Measurements from ENCODE around the gene RNU6-9. TPM values are rescaled to one million over a fixed set of nuclear protein-coding genes. Genes with fewer than 3 reads are reported as not detected.
"Not testable (repeated sequence)": the region's sequence is repeated elsewhere in the genome, so short reads cannot be mapped to it uniquely, and the experiment has no call there.

RNU6-9 gene
- total RNA-seq, 1 donor from 2014 or later, result not detected

GRCh38 chr19:850221-850978 is 42.9 kb upstream of the RNU6-9 start:
- Mint-ChIP-seq H3K4me1 (ENCODE audit: unreplicated experiment) (peaks cover 3% of the 10 kb centered on the region), H3K4me3 (no peak overlapping the region), H3K27me3 (peaks cover 17% of the 10 kb centered on the region), H3K9me3 (no peaks in the 10 kb centered on the region), H3K27ac (no peak overlapping the region), H3K36me3 (no peaks in the 10 kb centered on the region)
- TF ChIP-seq CTCF (conservative IDR thresholded peaks at IDR 0.05), result no peak
- DNase-seq (ENCODE audit: extremely low spot score, unreplicated experiment), result peak; percentile 70

DNA sequence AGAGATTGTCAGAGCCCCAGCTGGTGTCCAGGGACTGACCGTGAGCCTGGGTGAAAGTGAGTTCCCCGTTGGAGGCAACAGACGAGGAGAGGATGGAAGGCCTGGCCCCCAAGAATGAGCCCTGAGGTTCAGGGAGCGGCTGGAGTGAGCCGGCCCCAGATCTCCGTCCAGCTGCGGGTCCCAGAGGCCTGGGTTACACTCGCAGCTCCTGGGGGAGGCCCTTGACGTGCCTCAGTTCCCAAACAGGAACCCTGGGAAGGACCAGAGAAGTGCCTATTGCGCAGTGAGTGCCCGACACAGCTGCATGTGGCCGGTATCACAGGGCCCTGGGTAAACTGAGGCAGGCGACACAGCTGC is 42.3 kb upstream of the RNU6-9 start:
- TF ChIP-seq CTCF (conservative IDR thresholded peaks at IDR 0.05), result no peak
- DNase-seq (ENCODE audit: extremely low spot score, unreplicated experiment), result no peak
- no peaks in the 10 kb centered on the region for H3K4me1 Mint-ChIP-seq (ENCODE audit: unreplicated experiment)
- peaks cover 12% of the 10 kb centered on the region for H3K27me3 Mint-ChIP-seq
- no peaks in the 10 kb centered on the region for H3K36me3 Mint-ChIP-seq
- H3K27ac Mint-ChIP-seq, result no peak overlapping the region
- H3K4me3 Mint-ChIP-seq, result no peak overlapping the region
- no peaks in the 10 kb centered on the region for H3K9me3 Mint-ChIP-seq

GRCh38 chr19:852136-853013 is 40.9 kb upstream of the RNU6-9 start, which contains the start of gene ELANE:
ELANE (plus strand) TSS chr19:852303; CDS start chr19:852329, 26 bp downstream.
- no peaks in the 10 kb centered on the region for H3K36me3 Mint-ChIP-seq
- TF ChIP-seq CTCF (conservative IDR thresholded peaks at IDR 0.05), result no peak
- H3K27ac Mint-ChIP-seq, result no peak within 1 kb of the TSS
- H3K27me3 Mint-ChIP-seq, result peaks cover 4% of the 10 kb centered on the region
- no peaks in the 10 kb centered on the region for H3K9me3 Mint-ChIP-seq
- no peaks in the 10 kb centered on the region for H3K4me1 Mint-ChIP-seq (ENCODE audit: unreplicated experiment)
- H3K4me3 Mint-ChIP-seq, result no peak within 1 kb of the TSS
- peak; percentile 68 for DNase-seq (ENCODE audit: extremely low spot score, unreplicated experiment)

GRCh38 chr19:853014-853585 is 40.2 kb upstream of the RNU6-9 start:
- H3K9me3 Mint-ChIP-seq, result no peaks in the 10 kb centered on the region

GRCh38 chr19:853614-854220 is 39.6 kb upstream of the RNU6-9 start:
- not testable (repeated sequence) for H3K9me3 Mint-ChIP-seq; H3K36me3 Mint-ChIP-seq; H3K4me1 Mint-ChIP-seq (ENCODE audit: unreplicated experiment); H3K4me3 Mint-ChIP-seq; H3K27ac Mint-ChIP-seq; H3K27me3 Mint-ChIP-seq; DNase-seq (ENCODE audit: extremely low spot score, unreplicated experiment)

More at GRCh38 chr19:853014-853585, 40.2 kb upstream of the RNU6-9 start:
- H3K27me3 Mint-ChIP-seq, result peaks cover 2% of the 10 kb centered on the region
- H3K4me3 Mint-ChIP-seq, result no peak overlapping the region
- H3K36me3 Mint-ChIP-seq, result no peaks in the 10 kb centered on the region
- peak; percentile 68 for DNase-seq (ENCODE audit: extremely low spot score, unreplicated experiment)
- H3K4me1 Mint-ChIP-seq (ENCODE audit: unreplicated experiment), result no peaks in the 10 kb centered on the region
- no peak for TF ChIP-seq CTCF (conservative IDR thresholded peaks at IDR 0.05)
- no peak overlapping the region for H3K27ac Mint-ChIP-seq

All from type B pancreatic cell (in vitro differentiated cells).